ENCODE measurements around the gene PROB1.
"Not testable (repeated sequence)": the region's sequence is repeated elsewhere in the genome, so short reads cannot be mapped to it uniquely, and the experiment has no call there.

Gene PROB1

DNA sequence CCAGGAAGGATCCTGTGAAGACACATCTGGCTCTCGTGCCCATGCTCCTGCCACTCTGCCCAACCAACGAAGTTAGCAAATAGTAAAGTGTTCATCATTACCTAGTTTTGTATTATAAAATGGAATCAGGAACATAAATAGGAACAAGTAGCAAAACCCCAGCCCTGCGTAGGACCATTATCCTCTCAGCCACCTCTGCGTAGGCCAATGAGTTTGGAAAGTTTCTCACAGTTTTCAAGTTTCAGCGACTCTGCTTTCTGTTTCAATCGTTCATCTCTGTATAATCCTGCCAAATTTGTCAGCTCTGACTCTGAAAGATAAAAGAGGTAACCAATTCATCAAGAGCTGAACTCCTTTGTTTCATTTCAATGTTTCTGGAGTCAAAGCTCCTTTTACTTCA lies 19.1 kb upstream of the PROB1 start:
- DNase-seq (ENCODE audit: low spot score) (no peak), FAIRE-seq (no peak)

DNA sequence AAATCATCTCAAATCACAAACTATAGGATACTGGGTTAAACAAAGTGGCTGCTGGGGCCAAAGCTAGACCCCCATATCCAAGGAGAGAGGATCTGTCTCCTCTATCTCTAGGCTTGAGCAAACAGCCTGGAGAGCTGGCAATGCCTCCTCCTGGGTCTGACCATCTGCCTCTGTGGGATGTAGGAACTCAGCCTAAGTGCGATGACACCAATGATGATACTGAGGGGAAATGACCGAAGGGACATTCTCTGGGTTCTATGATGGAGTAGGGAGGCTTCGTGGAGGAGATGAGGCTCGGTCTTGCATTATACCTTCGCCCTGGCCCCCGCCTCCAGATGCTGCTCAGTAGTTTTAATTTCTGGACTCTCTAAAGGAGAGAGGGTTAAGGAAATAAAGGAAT lies 18.2 kb upstream of the PROB1 start:
- FAIRE-seq: no peak
- no peak for DNase-seq (ENCODE audit: low spot score)

DNA sequence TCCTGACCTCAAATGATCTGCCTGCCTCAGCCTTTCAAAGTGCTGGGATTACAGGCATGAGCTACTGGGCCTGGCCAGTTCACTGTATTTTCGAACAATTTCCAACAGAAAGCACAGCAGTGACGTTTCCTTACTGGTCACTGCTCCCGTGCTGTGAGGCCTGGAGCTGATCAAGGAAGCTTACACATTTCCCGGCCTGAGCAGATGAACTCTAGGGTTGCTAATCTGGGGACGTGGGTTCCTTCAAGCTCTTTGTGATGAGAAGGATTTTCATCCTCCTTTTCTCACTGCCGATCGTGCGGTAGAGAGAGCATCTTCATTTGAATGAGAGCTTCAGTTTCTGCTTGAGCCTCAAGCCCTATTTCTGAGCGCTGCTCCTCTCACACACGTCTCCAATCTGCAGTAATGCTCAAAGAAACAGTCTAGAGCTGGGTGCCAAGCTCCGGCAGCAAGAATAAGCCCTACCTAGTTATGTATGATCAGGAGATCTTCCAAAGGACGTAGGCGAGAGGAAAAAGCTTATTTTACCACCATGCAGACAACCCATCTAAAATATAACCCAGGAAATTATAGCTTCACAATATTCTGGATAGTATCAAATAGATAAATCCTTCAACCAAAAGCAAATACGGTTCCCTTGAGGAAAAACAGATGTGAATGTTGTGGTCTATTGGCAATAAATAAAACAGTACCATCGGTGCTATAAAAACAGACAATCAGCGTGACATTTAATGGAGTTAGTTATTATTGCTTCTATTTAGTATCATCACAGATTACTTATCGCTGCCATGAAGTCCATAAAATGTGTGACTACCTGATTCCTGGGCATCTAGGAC lies 16.3 kb upstream of the PROB1 start:
- FAIRE-seq (no peak), DNase-seq (ENCODE audit: low spot score) (no peak)

DNA sequence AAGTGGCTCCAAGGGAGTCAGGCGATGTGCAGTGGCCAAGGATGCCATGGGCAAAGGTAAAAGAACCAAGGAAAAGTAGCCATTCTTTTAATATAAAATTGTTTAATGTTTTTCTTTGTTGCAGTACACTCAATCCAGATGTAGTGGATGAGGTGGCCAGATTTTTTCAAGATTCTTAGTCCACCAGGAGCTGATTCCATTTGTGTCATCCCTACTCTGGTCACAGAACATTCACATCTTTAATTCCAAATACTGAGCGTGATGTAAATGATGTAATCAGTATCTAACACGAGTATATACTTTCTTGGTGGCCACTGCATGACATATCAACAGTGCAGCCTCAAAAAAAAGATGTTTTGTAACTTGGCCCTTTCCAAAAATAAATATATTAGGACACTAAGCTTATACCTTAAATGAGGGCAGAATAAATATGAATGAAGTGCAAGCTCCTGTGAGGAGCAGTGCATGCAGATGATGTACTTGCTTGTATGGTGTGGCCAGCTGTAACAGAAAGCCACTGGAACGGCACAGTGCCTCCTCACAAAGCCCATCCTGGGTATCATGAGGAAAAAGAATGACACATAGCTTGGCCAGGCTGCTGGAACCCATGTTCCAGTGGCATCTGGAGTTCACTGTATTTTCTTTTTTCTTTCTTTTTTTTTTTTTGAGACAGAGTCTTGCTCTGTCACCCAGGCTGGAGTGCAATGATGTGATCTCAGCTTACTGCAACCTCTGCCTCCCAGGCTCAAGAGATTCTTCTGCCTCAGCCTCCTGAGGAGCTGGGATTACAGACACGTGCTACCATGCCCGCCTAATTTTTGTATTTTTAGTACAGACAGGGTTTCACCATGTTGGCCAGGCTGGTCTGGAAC lies 15.5 kb upstream of the PROB1 start:
- DNase-seq (ENCODE audit: low spot score) (no peak), FAIRE-seq (no peak)

DNA sequence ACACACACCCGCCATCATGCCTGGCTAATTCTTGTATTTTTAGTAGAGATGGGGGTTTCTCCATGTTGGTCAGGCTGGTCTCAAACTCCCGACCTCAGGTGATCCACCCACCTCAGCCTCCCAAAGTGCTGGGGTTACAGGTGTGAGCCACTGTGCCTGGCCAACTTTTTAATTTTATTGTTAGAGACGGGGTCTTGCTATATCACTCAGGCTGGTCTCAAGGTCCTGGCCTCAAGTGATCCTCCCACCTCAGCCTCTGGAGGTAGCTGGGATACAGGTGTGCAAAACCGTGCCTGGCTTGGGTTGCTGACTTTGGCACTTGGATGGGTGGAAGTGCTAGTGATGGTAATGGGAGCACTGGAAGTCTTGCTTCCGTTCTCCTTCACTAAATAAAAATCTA lies 14.2 kb upstream of the PROB1 start:
- not testable (repeated sequence) for DNase-seq (ENCODE audit: low spot score); FAIRE-seq

DNA sequence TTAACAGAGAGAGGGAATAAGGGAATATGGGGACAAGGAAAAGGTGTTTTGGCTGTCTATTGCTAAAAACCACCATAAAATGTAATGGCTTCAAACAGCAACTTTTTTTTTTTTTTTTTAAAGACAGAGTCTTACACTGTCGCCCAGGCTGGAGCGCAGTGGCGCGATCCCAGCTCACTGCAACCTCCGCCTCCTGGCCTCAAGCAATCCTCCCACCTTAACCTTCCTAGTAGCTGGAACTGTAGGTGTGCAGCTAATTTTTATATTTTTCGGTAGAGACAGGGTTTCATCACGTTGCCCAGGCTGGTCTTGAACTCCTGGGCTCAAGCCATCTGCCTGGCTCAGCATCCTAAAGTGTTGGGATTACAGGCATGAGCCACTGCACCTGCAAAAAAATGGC lies 13.3 kb upstream of the PROB1 start:
- DNase-seq (ENCODE audit: low spot score) (no peak), FAIRE-seq (no peak)

DNA sequence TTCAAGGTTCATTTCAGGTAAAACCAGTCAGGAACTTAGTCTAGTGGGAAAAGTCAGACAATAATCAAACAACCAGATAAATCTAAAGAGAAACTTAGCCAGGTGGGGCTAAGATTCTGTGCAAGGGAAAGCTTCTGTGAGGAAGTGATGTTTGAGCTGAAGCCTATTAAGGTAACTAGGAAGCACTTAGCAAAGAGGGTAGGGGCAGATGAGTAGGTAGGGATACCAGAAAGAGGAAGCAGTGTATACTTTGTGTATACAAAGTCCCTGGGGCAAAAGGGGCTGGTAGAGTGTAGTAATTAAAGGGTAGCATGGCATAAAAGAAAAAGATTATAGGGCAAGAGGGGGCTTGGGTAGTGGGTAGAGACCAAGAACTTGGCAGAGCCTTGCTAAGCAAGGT lies 12.6 kb upstream of the PROB1 start:
- DNase-seq (ENCODE audit: low spot score): no peak
- no peak for FAIRE-seq

DNA sequence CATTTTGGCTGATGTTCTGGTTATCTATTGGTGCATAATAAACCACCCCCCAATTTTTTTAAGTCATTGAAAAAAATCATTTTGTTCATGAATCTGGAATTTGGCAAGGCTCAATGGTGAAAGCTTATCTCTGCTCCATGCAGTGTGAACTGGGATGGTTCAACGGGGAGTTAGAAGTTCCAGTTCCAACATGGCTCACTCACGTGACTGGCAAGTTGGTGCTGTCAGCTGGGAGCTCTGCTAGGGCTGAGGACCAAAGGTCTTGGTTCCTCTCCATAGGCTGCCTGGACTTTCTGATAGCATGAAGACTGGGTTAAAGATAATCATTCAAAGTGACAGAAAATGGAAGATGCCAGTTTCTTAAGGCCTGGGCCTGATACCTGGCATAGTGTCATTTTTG lies 12.1 kb upstream of the PROB1 start:
- FAIRE-seq (no peak), DNase-seq (ENCODE audit: low spot score) (no peak)

DNA sequence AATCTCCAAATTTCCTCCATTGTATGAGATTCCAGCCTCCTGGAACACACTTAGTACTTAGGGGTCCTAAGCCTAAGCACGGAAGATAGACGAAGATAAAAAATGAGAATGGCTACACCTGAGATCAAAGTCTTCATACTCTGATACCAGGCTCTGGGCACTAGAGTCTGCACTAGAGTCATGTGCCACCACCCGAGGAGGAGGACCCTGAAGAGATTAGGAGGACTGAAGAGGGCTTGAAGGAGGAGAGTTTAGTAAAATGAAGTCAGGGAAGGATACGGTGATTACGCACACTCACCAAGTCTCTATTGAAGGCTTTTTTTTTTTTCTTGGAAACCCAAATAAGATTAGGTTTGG lies 9.6 kb upstream of the PROB1 start:
- FAIRE-seq: no peak
- DNase-seq (ENCODE audit: low spot score): no peak

DNA sequence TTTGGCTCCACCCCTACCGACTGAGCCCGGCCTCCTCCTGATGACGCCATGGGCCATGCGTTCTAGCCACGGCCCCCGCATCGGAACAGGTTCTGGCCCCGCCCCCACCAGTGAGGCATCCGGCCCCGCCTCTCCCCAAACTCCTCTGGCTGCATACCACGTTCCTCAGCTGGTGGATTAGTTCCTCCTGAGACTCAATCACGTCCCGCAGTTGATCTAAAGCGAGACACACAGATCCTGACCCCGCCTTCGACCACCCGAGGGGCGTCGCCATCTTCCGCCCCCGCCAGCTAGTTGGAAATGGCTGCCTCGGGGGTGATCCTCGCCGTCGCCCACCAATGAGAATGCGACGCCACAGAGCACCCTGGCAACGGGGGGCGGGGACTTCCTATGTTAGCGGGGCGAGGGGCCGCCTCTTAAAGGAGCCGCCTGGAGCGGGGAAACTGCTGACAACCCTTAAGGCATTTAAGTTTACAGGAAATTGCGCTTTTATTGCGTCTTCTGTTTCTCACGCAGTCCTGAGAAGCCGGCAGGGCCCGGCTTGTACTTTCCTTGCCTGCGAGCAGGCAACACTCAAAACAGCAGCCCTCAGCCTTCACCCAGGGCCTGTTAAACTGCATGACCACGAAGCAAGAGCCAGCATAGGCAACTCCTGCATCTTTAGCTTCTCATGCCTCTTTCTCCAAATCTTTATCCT lies 9.0 kb upstream of the PROB1 start, which contains the start of gene SPATA24:
Gene SPATA24, minus strand, starts transcription at position 303 of the 697 bp plus-strand sequence. Its CDS starts 29 bp downstream, at position 274.
- peak; percentile 96 for DNase-seq (ENCODE audit: low spot score)
- FAIRE-seq: no peak

DNA sequence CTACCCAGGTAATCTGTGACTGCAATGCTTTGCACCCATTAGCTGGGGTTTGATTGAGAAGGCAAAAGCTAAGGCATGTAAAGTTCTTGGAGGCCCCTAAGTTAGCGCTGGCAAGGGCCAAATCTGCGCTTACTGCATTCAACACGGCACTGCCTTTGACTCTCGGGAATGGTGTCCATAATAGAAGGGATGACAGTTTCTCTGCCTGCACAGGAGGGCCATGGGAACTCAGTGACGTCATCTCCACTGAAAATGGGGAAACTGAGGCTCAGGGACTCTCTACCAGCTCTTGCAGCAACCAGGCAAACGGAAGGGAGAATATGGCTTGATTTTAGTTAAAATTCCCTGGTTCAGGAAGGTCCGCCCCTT lies 8.5 kb upstream of the PROB1 start:
- DNase-seq (ENCODE audit: low spot score) (no peak), FAIRE-seq (no peak)

DNA sequence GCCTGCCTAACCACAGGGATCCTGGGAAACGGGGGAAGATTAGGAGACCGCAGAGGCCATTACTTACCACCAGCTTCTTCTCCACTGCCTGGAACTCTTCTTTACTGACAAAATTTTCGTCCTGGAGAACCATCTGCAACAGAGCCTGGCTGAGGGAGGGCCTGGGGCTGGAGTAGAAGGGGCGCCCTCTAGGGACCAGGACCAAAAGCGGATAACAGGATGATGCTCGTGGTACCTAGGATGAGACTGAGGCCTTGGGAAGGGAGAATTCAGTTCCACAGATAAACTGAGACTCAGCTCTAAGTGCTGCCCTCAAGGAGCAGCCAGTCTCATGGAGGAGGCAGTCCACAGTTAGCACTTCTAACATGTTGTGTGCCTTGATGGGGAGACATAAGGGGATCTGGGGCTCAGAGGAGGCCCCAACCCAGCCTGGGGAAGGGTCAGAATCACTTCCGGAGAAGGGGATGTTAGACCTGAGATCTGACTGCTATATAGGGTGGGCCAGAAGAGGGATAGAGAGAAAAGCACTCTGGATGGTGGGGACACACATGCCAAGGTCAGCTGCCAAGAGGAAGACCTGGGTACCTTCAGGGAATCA lies 7.8 kb upstream of the PROB1 start:
- no peak for FAIRE-seq
- no peak for DNase-seq (ENCODE audit: low spot score)

DNA sequence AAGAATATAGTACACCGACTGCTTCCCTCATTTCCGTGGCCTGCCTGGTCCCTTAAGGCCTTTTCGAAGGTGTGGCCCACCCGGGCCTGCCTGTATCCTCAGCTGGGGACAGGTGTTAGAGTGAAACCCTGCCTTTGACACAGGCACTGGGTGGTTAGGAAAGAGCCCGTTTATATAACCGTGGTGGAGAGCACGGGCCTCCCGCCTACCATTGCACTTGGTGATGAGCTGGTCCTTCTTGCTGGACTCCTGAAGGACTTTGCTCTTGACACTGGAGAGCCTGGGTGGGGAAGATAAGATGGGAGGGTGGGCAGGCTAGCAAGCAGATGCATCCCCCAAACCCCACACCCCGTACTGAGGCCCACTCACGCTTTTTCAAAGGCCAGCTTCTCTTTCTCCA lies 6.6 kb upstream of the PROB1 start:
- FAIRE-seq (no peak), DNase-seq (ENCODE audit: low spot score) (no peak)

DNA sequence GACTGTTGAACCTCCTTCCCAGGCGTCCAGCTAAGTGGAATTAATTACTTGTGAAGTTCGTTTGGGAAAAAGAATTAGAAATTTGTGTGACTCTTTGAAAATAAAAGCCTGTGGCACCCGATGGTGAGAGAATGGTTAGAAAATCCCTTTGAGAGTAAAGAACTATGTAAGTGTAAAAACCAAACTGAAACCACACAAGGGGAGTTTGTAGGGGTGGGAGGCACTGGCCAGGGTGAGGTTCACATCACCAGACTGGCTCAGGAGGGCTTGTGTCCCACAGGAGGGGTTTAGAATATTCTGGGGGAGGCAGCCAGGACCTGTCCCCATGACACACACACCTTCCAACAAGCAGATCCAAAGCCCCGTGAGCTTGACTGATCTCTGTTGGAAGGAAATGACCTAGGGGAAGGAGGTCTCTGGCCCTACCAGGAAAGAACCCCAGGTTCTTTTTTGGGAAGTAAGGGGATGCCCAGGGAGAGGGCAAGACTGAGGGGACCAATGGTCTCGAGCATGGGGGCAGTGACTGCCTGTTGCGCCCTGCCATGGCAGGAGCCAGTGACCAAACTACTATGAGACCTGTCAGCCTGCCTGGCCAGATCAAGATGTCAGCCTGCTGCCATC lies 4.7 kb upstream of the PROB1 start:
- no peak for FAIRE-seq

DNA sequence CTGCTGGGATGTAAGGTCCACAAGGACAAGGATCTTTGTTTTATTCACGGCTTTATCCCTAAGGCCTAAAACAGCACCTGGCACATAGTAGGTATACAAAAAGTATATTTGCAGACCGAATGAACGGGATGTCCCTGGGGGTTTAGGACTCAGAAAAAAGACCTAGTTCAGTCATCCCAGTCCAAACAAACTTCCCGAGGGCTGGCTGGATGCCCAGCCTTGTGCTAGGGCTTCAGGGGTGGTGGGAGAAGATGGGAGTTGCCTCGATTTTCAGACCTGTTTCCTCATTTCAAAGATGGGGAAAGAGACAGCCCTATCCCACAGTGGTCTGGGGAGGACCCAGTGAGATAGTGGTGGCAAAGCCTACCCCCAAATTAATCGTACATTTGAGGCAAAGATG lies 3.0 kb upstream of the PROB1 start:
- FAIRE-seq (no peak), DNase-seq (ENCODE audit: low spot score) (no peak)

More for the DNA sequence above, 4.7 kb upstream of the PROB1 start:
- no peak for DNase-seq (ENCODE audit: low spot score)

DNA sequence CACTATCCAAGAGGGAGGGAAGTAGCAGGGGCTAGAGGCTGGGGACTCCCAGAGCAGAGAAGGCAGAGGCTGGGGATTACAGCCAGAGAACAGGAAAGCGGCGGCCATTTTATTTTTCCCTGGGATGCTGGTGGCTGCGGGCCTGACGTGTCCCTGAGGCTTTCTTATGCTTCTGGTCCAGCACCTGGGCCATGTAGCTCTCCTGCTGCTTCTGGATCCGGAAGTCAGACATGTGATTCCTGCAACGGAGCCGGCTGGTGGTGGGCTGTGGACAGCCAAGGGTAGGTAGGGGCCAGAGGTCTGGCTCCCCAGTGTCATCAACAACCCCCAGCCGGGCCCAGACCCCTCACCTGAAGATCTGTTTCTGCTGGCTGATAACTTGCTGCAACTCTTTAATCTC lies 1.8 kb upstream of the PROB1 start:
- FAIRE-seq (no peak), DNase-seq (ENCODE audit: low spot score) (no peak)

DNA sequence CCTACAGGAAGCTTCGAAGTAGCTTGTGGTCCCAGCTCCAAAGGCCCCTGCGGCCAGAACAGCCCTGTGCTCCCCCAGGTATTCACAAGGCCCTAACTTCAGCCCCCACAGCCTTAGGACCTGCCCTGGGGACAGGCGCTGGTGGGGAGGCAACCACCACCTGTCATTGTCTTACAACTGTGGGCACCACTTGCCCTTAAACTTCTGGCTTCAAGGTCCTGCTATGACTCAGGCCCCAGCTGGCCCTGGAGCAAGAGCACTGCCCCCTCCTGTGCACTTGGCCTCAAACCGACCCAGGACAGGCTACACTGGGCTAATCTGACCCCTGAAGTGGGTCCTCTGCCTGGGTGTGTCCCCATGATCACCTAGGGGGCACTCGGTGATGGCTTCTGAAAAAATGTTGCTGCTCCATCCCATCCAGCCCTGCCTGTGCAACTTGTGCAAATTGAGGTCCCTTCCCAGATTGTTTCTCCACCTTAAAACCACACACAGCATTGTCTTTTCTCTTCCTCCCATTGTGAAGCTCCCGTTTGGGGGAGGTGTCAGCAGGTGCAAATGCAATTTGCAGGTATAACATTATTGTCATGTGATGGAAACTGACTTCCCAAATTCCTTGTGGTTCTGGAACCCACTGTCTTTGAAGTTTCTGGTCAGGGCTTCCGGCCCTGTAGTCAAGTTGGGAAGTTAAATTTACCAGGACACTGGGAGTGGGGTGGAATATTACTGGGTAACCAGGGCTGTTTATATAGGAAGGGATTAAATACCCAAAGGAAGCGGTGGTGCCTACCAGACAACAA lies 1.1 kb upstream of the PROB1 start:
- DNase-seq (ENCODE audit: low spot score) (no peak), FAIRE-seq (no peak)

DNA sequence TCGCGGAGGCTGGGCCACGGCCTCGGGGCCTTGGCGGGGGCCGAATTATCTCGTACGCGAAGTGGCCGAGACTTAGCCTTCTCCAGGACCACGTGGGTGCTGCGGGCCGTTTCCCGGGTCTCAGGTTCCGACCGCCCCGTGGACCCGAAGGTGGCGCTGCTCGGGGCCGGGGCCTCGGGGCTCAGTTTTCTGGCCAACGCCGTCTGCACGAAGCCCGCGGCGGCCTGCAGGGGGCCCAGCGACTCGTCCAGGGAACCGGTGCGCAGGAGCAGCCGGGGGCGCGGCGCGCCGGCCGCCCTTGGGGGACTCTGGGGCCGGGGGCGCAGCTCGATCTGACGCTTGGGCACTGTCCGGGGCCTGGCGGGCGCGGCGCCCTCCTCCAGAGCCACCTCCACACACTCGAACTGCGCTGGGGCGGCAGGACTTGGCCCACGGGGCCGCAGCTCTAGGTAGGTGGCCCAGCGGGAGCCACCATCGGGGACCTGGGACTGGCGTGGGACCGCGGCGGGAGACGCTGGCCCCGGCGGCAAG lies 716 bp downstream of the PROB1 start:
- no peak for FAIRE-seq
- DNase-seq (ENCODE audit: low spot score): no peak

DNA sequence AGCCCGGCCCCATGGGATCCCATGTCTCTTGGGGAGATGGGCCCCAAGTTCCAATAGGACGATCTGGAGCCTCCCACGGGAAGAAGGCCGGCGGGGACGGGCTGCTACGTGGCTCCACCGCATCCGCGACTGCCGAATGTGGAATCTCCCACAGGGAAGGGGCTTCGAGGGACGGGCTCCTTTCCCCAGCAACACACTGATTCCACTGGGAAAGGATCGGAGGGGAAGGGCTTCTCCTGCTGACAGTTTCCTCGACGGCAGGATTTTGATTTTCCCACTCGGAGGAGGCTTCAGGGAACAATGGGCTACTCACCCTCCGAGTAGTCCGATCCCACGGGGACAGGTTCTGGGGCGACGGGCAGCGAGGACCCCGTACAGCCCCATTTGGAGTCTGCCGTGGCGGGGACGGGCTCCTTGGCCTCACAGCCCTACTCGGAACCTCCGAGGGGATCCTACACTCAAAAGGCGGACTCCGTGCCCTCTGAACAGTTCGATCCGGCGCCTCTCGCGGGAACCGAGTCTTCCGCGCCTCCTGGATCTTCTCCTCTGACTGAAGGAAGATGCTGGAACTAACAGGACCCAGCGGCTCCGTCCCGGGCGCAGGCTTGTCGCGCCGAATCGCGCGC lies 1.3 kb downstream of the PROB1 start:
- DNase-seq (ENCODE audit: low spot score): no peak
- FAIRE-seq: no peak
